GM18867 (cell line): ENCODE measurements around the gene BMPER.

Source experiments
- ATAC-seq: cut with Tn5 transposase; IDR thresholded peaks from one replicate; pipeline ENCODE4 v1.9.1; 2021; ENCODE audit warnings: mild to moderate bottlenecking, moderate library complexity; ENCODE audit not compliant: unreplicated experiment

The BMPER gene

GRCh38 chr7:33921216-33921938 is 16.0 kb downstream of the BMPER start:
- ATAC-seq: no peak

DNA sequence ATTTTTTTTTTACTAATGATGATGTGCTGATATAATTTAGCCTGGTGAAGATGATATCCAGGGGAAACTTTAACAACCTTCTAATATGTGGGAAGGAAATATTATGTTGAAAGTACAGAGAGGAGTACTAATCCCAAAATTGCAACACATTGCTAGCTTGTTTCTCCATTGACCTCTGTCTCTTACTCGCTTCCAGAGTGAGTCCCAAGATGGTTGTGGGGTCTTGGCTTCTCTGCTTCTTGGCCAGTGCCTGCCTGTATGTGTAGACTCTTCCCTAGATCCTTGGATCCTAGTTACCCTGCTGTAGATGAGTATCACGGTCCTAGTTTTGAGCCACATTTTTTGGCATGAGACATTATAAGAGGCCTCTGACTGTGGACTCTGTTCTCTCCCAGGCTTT is 17.5 kb downstream of the BMPER start:
- ATAC-seq: no peak

DNA sequence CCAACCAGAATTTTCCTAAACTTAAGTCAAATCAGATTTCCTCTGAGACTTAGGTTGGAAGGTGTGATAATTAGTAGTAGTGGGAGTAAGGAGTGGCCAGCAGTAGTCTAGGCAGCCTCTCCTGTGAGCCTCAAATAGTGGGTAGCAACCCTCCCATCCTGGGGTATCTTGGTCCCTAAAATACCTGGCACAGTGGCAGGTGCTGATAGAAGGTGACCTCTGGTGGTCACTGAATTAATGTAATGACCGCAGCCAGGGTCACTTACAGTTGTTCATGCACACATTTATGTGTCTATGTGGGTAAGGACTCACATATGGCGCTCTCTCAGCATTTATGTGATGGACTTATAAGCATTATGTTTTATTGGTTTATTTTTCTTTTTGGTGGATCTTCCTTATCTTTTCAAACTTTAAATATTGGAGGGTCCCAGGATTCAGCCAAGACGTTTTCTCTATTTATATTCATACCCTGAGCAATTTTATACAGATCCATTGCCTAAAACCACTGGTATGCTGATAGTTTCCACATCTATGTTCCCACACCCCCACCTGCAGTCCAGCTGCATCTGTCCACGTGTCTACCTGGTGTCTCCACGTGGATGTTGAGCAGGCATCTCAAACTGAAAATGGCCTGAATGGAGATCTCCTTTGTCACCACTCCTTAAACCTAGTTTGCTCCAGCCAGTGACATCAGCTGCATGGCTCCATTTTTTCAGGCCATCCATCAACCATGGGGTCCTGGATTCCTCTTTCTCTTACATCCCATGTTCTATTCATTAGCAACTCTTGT is 18.3 kb downstream of the BMPER start:
- ATAC-seq: no peak

GRCh38 chr7:33926535-33926934 is 21.2 kb downstream of the BMPER start:
- no peak for ATAC-seq

DNA sequence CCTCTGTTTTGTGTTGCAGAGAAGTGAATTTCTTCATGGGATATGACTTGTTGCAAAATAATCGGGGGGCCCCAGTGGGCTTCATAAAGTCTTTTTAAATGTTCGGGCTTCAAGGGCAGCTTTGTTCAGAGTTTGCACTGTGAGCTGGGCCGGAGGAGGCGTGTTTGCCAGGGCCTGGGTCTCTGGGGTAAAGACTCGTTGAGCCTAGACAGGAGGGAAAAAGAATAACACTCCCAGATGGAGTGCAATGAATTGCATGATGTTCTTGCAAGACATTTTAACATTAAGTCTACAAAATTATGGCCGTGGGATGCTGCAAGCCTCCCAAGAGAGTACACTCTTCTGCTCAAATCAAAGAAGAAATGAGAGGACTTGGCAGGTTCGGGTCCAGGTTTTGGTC is 23.6 kb downstream of the BMPER start:
- ATAC-seq: no peak

DNA sequence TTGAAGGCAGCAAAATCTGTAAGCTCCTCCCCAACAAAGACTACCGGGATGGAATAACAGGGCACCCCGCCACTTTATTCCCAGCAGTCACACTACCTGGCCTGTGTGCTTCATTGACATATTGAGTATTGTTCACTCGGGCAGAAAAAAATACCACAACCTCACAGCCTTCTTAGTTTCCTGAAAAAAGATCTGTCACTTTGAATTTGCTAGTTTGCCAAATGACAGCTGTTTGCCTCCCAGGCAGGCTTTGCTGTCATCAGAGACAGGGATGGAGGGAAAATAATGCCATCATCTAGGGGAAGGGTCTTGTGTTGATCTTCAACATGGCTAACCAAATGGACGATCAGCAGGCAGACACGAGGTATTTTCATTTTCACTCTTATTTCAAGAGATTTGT is 26.9 kb downstream of the BMPER start:
- ATAC-seq: no peak

GRCh38 chr7:33932832-33933468 is 27.6 kb downstream of the BMPER start:
- ATAC-seq: peak; percentile 77

GRCh38 chr7:33933611-33934281 is 28.4 kb downstream of the BMPER start:
- no peak for ATAC-seq

- no peak for ATAC-seq
These were observed 29.1 kb downstream of the BMPER start for GRCh38 chr7:33934391-33934790.

DNA sequence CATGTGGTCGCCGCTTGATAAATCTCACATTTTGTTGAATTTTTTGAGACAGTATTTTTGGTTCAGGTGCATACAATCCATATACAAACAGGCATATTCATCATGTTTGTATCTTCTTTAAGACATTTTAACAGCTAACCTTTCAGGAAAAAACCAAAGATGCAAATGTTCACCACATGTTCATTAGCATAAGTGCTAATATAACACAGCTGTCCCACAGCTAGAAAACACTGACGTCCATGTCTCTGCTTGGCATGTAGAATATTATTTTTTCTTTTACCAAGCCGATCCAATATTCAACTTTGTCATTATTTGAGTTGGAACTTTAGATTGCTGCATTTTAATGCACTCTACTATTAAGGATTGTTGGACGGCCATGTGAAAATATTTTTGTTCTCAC is 31.2 kb downstream of the BMPER start:
- no peak for ATAC-seq

DNA sequence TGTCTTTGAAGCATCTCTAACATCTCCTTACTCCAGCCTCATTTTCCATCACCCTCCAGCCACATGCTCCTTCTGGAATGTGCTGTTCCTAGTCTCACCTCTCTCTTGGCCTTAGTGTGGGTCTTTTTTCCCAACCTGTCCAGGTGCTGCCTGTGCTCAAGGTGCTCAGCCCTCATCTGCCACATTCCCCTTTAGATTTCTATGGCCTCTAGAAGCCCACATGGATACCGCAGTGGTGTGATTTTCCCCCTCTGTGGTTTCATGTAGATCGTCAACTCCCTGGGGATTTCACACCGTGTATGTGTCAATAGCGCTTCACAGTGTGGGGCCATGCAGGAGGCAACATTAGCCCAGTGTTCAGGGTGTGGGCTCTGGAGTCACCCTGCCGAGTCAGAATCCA is 32.5 kb downstream of the BMPER start:
- ATAC-seq: no peak

GRCh38 chr7:33939121-33939520 is 33.8 kb downstream of the BMPER start:
- ATAC-seq: no peak

DNA sequence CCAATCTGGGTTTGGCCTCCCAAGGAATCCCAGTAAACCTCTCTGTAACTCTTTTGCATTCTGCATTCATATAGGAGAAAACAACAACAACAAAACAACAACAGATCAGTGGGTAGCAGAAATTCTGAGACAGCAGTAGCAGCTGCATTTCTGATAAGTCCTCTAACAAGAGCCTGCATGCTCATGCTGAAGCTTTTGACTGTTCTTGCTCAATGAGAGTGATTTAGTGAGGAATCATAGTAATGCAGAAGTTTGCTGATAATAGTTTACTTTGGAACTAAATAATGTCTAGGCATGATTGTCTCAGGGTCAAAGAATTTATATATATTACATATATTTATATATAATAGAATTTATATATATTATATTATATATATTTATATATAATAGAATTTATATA is 35.2 kb downstream of the BMPER start:
- ATAC-seq: no peak

DNA sequence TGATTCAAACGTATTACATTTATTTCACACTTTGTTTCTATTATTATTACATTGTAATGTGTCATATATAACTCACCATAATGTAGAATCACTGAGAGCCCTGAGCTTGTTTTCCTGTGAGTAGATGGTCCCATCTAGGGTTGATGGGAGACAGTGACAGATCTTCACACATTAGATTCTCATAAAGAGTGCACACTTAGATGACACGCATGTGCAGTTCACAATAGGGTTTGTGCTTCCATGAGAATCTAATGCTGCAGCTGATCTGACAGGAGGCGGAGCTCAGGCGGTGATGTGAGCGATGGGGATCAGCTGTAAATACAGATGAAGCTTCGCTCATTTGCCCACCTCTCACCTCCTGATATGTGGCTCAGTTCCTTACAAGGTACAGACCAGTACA is 36.1 kb downstream of the BMPER start:
- ATAC-seq: no peak

GRCh38 chr7:33946094-33946699 is 40.9 kb downstream of the BMPER start:
- no peak for ATAC-seq

- ATAC-seq: no peak
These were observed 44.8 kb downstream of the BMPER start for GRCh38 chr7:33950047-33950714.

DNA sequence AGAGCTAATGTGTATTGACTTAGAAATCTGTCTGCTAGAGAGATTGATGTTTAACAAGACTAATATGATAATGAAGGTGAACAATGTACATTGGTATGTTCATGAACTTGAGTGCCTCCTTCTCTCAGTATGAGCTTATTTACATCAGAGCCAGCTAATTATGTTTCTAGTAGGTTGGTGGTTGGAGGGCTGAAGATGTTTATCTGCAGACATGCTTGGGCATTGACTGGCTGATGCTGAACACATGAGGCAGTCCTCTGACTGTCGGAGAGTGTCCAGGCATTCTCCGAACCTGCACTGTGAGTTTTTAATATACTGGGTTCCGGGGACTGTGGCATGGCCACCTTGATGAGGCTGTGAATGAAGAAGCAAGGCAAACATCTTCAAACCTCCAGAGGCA is 47.5 kb downstream of the BMPER start:
- no peak for ATAC-seq

DNA sequence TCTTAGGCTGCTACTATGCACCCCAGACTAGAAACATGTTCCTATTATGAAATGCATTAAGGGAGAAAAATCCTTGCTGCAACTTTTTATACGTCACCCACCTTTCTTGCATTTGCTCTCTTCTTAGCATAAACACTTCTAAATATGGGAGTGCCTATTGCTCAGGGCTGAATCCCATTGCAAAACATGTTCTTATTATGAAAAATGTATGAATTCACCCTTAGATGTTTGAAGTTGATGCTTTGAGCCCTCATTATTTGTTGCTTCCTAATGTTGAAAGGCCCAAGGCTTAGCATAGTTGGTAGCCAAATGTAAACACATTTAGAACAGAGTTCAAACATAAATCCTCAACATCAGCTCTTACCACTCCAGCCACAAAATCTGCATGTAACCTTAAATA is 52.8 kb downstream of the BMPER start:
- ATAC-seq: no peak

DNA sequence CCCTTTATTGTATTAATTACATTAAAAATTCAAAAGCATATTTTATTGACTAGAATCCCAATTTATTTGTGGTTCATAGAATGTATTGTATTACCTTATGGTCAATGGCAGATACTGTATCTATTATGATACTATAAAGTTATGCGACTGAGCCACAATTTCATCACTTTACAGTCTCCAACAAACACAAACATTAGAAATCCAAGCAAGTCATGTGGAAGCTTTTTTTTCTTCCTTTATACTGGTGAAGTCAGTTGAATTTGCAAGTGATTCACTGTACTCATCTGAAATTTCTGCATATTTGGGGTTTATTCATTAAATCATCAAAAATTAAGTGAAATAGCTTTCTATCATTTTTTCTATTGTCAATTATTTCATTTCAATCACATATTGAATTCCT is 54.3 kb downstream of the BMPER start:
- ATAC-seq: no peak

DNA sequence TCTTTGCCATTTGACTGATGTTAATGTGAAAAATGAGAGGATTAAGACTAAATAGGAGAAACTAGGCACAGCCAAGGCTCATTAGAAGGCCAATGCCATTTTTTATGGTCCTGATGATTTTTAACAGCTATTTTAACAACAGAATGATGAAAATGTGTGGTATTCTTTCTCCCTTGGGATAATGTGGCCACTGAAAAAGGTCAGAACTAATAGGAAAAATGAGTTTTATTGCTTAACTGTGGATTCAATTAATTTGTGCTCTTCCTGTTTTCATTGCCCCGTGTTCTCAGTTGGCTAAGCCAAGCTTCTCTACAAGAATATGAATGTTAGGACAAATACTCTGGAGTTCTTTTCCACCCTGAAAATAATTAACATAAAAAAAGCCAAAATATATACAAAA is 56.6 kb downstream of the BMPER start:
- ATAC-seq: no peak
